ENCODE measurements around the gene SAPCD2.
A peak's percentile ranks its signal among the peaks of the same experiment; 100 is the strongest.

The SAPCD2 gene

GRCh38 chr9:137077010-137077747 lies 6.8 kb upstream of the SAPCD2 start, which contains the start of gene UAP1L1:
Gene UAP1L1, plus strand, starts transcription at chr9:137077517. Its CDS starts 16 bp downstream, at chr9:137077533.
- DNase-seq (ENCODE audit: insufficient read length, low spot score): peak; percentile 69
- FAIRE-seq: peak; percentile 86
- no peak for TF ChIP-seq PAX5 (IDR thresholded peaks at IDR 0.05; ENCODE audit: insufficient read depth, low read length, severe bottlenecking)

GRCh38 chr9:137076636-137077009 lies 6.3 kb upstream of the SAPCD2 start:
- no peak for DNase-seq (ENCODE audit: insufficient read length, low spot score)
- no peak for FAIRE-seq
- TF ChIP-seq SPI1 (IDR thresholded peaks at IDR 0.05; ENCODE audit: low read depth, low read length): no peak
- no peak for TF ChIP-seq TAF1 (IDR thresholded peaks at IDR 0.05; ENCODE audit: low read depth, low read length)
- no peak for TF ChIP-seq POU2F2 (IDR thresholded peaks at IDR 0.05; ENCODE audit: low read depth, low read length)
- no peak for TF ChIP-seq PAX5 (IDR thresholded peaks at IDR 0.05; ENCODE audit: insufficient read depth, low read length, severe bottlenecking)
- TF ChIP-seq POLR2AphosphoS5 (IDR thresholded peaks at IDR 0.05; ENCODE audit: low read depth, low read length): no peak
- TF ChIP-seq POLR2A (IDR thresholded peaks at IDR 0.05; ENCODE audit: low read depth, low read length): no peak

GRCh38 chr9:137075275-137075775 lies 5.0 kb upstream of the SAPCD2 start:
- TF ChIP-seq POLR2AphosphoS5 (IDR thresholded peaks at IDR 0.05; ENCODE audit: low read depth, low read length) (no peak), POLR2A (IDR thresholded peaks at IDR 0.05; ENCODE audit: low read depth, low read length) (no peak), SPI1 (IDR thresholded peaks at IDR 0.05; ENCODE audit: low read depth, low read length) (no peak), TAF1 (IDR thresholded peaks at IDR 0.05; ENCODE audit: low read depth, low read length) (no peak), PAX5 (IDR thresholded peaks at IDR 0.05; ENCODE audit: insufficient read depth, low read length, severe bottlenecking) (no peak), POU2F2 (IDR thresholded peaks at IDR 0.05; ENCODE audit: low read depth, low read length) (no peak)
- FAIRE-seq: no peak
- DNase-seq (ENCODE audit: insufficient read length, low spot score): no peak

- DNase-seq (ENCODE audit: insufficient read length, low spot score) (no peak), FAIRE-seq (peak; percentile 5)
- TF ChIP-seq SPI1 (IDR thresholded peaks at IDR 0.05; ENCODE audit: low read depth, low read length) (no peak), TAF1 (IDR thresholded peaks at IDR 0.05; ENCODE audit: low read depth, low read length) (no peak), PAX5 (IDR thresholded peaks at IDR 0.05; ENCODE audit: insufficient read depth, low read length, severe bottlenecking) (no peak), POU2F2 (IDR thresholded peaks at IDR 0.05; ENCODE audit: low read depth, low read length) (no peak), POLR2A (IDR thresholded peaks at IDR 0.05; ENCODE audit: low read depth, low read length) (no peak), POLR2AphosphoS5 (IDR thresholded peaks at IDR 0.05; ENCODE audit: low read depth, low read length) (no peak)
These were observed 4.4 kb upstream of the SAPCD2 start for GRCh38 chr9:137074657-137075274.

GRCh38 chr9:137073992-137074399 lies 3.6 kb upstream of the SAPCD2 start:
- DNase-seq (ENCODE audit: insufficient read length, low spot score): no peak
- no peak for FAIRE-seq
- no peak for TF ChIP-seq PAX5 (IDR thresholded peaks at IDR 0.05; ENCODE audit: insufficient read depth, low read length, severe bottlenecking)
- no peak for TF ChIP-seq POLR2AphosphoS5 (IDR thresholded peaks at IDR 0.05; ENCODE audit: low read depth, low read length)
- TF ChIP-seq POLR2A (IDR thresholded peaks at IDR 0.05; ENCODE audit: low read depth, low read length): no peak
- no peak for TF ChIP-seq TAF1 (IDR thresholded peaks at IDR 0.05; ENCODE audit: low read depth, low read length)
- no peak for TF ChIP-seq POU2F2 (IDR thresholded peaks at IDR 0.05; ENCODE audit: low read depth, low read length)

GRCh38 chr9:137071282-137071681 lies 925 bp upstream of the SAPCD2 start:
- DNase-seq (ENCODE audit: insufficient read length, low spot score): no peak
- TF ChIP-seq POLR2A (IDR thresholded peaks at IDR 0.05; ENCODE audit: low read depth, low read length) (no peak), POU2F2 (IDR thresholded peaks at IDR 0.05; ENCODE audit: low read depth, low read length) (no peak), SPI1 (IDR thresholded peaks at IDR 0.05; ENCODE audit: low read depth, low read length) (no peak), POLR2AphosphoS5 (IDR thresholded peaks at IDR 0.05; ENCODE audit: low read depth, low read length) (no peak), PAX5 (IDR thresholded peaks at IDR 0.05; ENCODE audit: insufficient read depth, low read length, severe bottlenecking) (no peak), TAF1 (IDR thresholded peaks at IDR 0.05; ENCODE audit: low read depth, low read length) (no peak)
- FAIRE-seq: no peak

- FAIRE-seq: no peak
- DNase-seq (ENCODE audit: insufficient read length, low spot score): no peak
- no peak for TF ChIP-seq POLR2AphosphoS5 (IDR thresholded peaks at IDR 0.05; ENCODE audit: low read depth, low read length)
- TF ChIP-seq PAX5 (IDR thresholded peaks at IDR 0.05; ENCODE audit: insufficient read depth, low read length, severe bottlenecking): no peak
- no peak for TF ChIP-seq POLR2A (IDR thresholded peaks at IDR 0.05; ENCODE audit: low read depth, low read length)
- TF ChIP-seq TAF1 (IDR thresholded peaks at IDR 0.05; ENCODE audit: low read depth, low read length): no peak
- TF ChIP-seq SPI1 (IDR thresholded peaks at IDR 0.05; ENCODE audit: low read depth, low read length): no peak
- no peak for TF ChIP-seq POU2F2 (IDR thresholded peaks at IDR 0.05; ENCODE audit: low read depth, low read length)
These were observed 534 bp upstream of the SAPCD2 start for GRCh38 chr9:137070906-137071275.

- FAIRE-seq: no peak
- TF ChIP-seq SPI1 (IDR thresholded peaks at IDR 0.05; ENCODE audit: low read depth, low read length): no peak
- TF ChIP-seq TAF1 (IDR thresholded peaks at IDR 0.05; ENCODE audit: low read depth, low read length): no peak
- no peak for TF ChIP-seq POLR2A (IDR thresholded peaks at IDR 0.05; ENCODE audit: low read depth, low read length)
- TF ChIP-seq POLR2AphosphoS5 (IDR thresholded peaks at IDR 0.05; ENCODE audit: low read depth, low read length): no peak
- TF ChIP-seq POU2F2 (IDR thresholded peaks at IDR 0.05; ENCODE audit: low read depth, low read length): no peak
- TF ChIP-seq PAX5 (IDR thresholded peaks at IDR 0.05; ENCODE audit: insufficient read depth, low read length, severe bottlenecking): no peak
- DNase-seq (ENCODE audit: insufficient read length, low spot score): no peak
These were observed 757 bp downstream of the SAPCD2 start for GRCh38 chr9:137069508-137070091.

All from GM12891 (cell line).